ENCODE data around the gene CD79B.
"Not testable (repeated sequence)": the region's sequence is repeated elsewhere in the genome, so short reads cannot be mapped to it uniquely, and the experiment has no call there.

CD79B gene

GRCh38 chr17:63929860-63930766, 2.0 kb downstream of the CD79B start:
- Histone ChIP-seq H3K9ac (ENCODE audit: insufficient read length, low read depth) (peak overlapping the region; percentile 38), H3K4me3 (ENCODE audit: insufficient read length, low read depth) (no peak overlapping the region), H3K27me3 (ENCODE audit: insufficient read depth, insufficient read length) (no peaks in the 10 kb centered on the region), H3K36me3 (ENCODE audit: insufficient read depth, insufficient read length, low read length) (no peaks in the 10 kb centered on the region), H3K4me1 (ENCODE audit: insufficient read depth, insufficient read length) (peaks cover 16% of the 10 kb centered on the region), H3K9me3 (ENCODE audit: insufficient read depth, low read length) (no peaks in the 10 kb centered on the region)
- TF ChIP-seq SUZ12 (IDR thresholded peaks at IDR 0.05; ENCODE audit: extremely low read depth, insufficient read depth, insufficient read length): no peak
- TF ChIP-seq YY1 (IDR thresholded peaks at IDR 0.05; ENCODE audit: insufficient read depth, insufficient read length): no peak
- TF ChIP-seq ZNF274 (IDR thresholded peaks at IDR 0.05; ENCODE audit: low read depth, low read length): no peak
- no peak for DNase-seq (ENCODE audit: low read depth, low spot score)

GRCh38 chr17:63928966-63929695, 3.0 kb downstream of the CD79B start:
- TF ChIP-seq ZNF274 (IDR thresholded peaks at IDR 0.05; ENCODE audit: low read depth, low read length): no peak
- no peak for TF ChIP-seq YY1 (IDR thresholded peaks at IDR 0.05; ENCODE audit: insufficient read depth, insufficient read length)
- H3K27me3 ChIP-seq (ENCODE audit: insufficient read depth, insufficient read length): no peaks in the 10 kb centered on the region
- no peaks in the 10 kb centered on the region for H3K36me3 ChIP-seq (ENCODE audit: insufficient read depth, insufficient read length, low read length)
- H3K4me3 ChIP-seq (ENCODE audit: insufficient read length, low read depth): no peak overlapping the region
- H3K4me1 ChIP-seq (ENCODE audit: insufficient read depth, insufficient read length): peaks cover 16% of the 10 kb centered on the region
- no peak overlapping the region for H3K9ac ChIP-seq (ENCODE audit: insufficient read length, low read depth)
- no peaks in the 10 kb centered on the region for H3K9me3 ChIP-seq (ENCODE audit: insufficient read depth, low read length)
- no peak for DNase-seq (ENCODE audit: low read depth, low spot score)

- H3K36me3 ChIP-seq (ENCODE audit: insufficient read depth, insufficient read length, low read length): no peaks in the 10 kb centered on the region
- H3K4me3 ChIP-seq (ENCODE audit: insufficient read length, low read depth): no peak overlapping the region
- TF ChIP-seq YY1 (IDR thresholded peaks at IDR 0.05; ENCODE audit: insufficient read depth, insufficient read length) (no peak), ZNF274 (IDR thresholded peaks at IDR 0.05; ENCODE audit: low read depth, low read length) (no peak), SUZ12 (IDR thresholded peaks at IDR 0.05; ENCODE audit: extremely low read depth, insufficient read depth, insufficient read length) (no peak)
- DNase-seq (ENCODE audit: low read depth, low spot score): no peak
- H3K27me3 ChIP-seq (ENCODE audit: insufficient read depth, insufficient read length): no peaks in the 10 kb centered on the region
- H3K9me3 ChIP-seq (ENCODE audit: insufficient read depth, low read length): no peaks in the 10 kb centered on the region
- H3K9ac ChIP-seq (ENCODE audit: insufficient read length, low read depth): no peak overlapping the region
- H3K4me1 ChIP-seq (ENCODE audit: insufficient read depth, insufficient read length): peaks cover 16% of the 10 kb centered on the region
Measured at GRCh38 chr17:63928172-63928666, 3.9 kb downstream of the CD79B start.

- no peak for TF ChIP-seq SUZ12 (IDR thresholded peaks at IDR 0.05; ENCODE audit: extremely low read depth, insufficient read depth, insufficient read length)
- no peak for TF ChIP-seq YY1 (IDR thresholded peaks at IDR 0.05; ENCODE audit: insufficient read depth, insufficient read length)
- TF ChIP-seq ZNF274 (IDR thresholded peaks at IDR 0.05; ENCODE audit: low read depth, low read length): no peak
Measured at GRCh38 chr17:63927464-63928171, 4.5 kb downstream of the CD79B start.

GRCh38 chr17:63926164-63926563, 6.0 kb downstream of the CD79B start:
- no peak overlapping the region for H3K9ac ChIP-seq (ENCODE audit: insufficient read length, low read depth)
- no peak overlapping the region for H3K4me3 ChIP-seq (ENCODE audit: insufficient read length, low read depth)
- no peak for TF ChIP-seq YY1 (IDR thresholded peaks at IDR 0.05; ENCODE audit: insufficient read depth, insufficient read length)
- TF ChIP-seq ZNF274 (IDR thresholded peaks at IDR 0.05; ENCODE audit: low read depth, low read length): no peak
- TF ChIP-seq SUZ12 (IDR thresholded peaks at IDR 0.05; ENCODE audit: extremely low read depth, insufficient read depth, insufficient read length): no peak
- no peak for DNase-seq (ENCODE audit: low read depth, low spot score)
- H3K36me3 ChIP-seq (ENCODE audit: insufficient read depth, insufficient read length, low read length): no peaks in the 10 kb centered on the region
- H3K27me3 ChIP-seq (ENCODE audit: insufficient read depth, insufficient read length): no peaks in the 10 kb centered on the region
- no peaks in the 10 kb centered on the region for H3K9me3 ChIP-seq (ENCODE audit: insufficient read depth, low read length)
- H3K4me1 ChIP-seq (ENCODE audit: insufficient read depth, insufficient read length): peaks cover 7% of the 10 kb centered on the region

More at GRCh38 chr17:63927464-63928171, 4.5 kb downstream of the CD79B start:
- DNase-seq (ENCODE audit: low read depth, low spot score): no peak
- no peaks in the 10 kb centered on the region for H3K36me3 ChIP-seq (ENCODE audit: insufficient read depth, insufficient read length, low read length)
- H3K4me3 ChIP-seq (ENCODE audit: insufficient read length, low read depth): no peak overlapping the region
- peaks cover 16% of the 10 kb centered on the region for H3K4me1 ChIP-seq (ENCODE audit: insufficient read depth, insufficient read length)
- H3K9me3 ChIP-seq (ENCODE audit: insufficient read depth, low read length): no peaks in the 10 kb centered on the region
- H3K27me3 ChIP-seq (ENCODE audit: insufficient read depth, insufficient read length): no peaks in the 10 kb centered on the region
- H3K9ac ChIP-seq (ENCODE audit: insufficient read length, low read depth): no peak overlapping the region

GRCh38 chr17:63925615-63926014, 6.5 kb downstream of the CD79B start:
- Histone ChIP-seq H3K4me1 (ENCODE audit: insufficient read depth, insufficient read length) (peaks cover 7% of the 10 kb centered on the region), H3K9ac (ENCODE audit: insufficient read length, low read depth) (no peak overlapping the region), H3K36me3 (ENCODE audit: insufficient read depth, insufficient read length, low read length) (no peaks in the 10 kb centered on the region), H3K27me3 (ENCODE audit: insufficient read depth, insufficient read length) (no peaks in the 10 kb centered on the region), H3K4me3 (ENCODE audit: insufficient read length, low read depth) (no peak overlapping the region), H3K9me3 (ENCODE audit: insufficient read depth, low read length) (no peaks in the 10 kb centered on the region)
- DNase-seq (ENCODE audit: low read depth, low spot score): no peak
- TF ChIP-seq YY1 (IDR thresholded peaks at IDR 0.05; ENCODE audit: insufficient read depth, insufficient read length) (no peak), ZNF274 (IDR thresholded peaks at IDR 0.05; ENCODE audit: low read depth, low read length) (no peak), SUZ12 (IDR thresholded peaks at IDR 0.05; ENCODE audit: extremely low read depth, insufficient read depth, insufficient read length) (no peak)

- H3K9me3 ChIP-seq (ENCODE audit: insufficient read depth, low read length); H3K4me3 ChIP-seq (ENCODE audit: insufficient read length, low read depth); H3K4me1 ChIP-seq (ENCODE audit: insufficient read depth, insufficient read length); DNase-seq (ENCODE audit: low read depth, low spot score); H3K27me3 ChIP-seq (ENCODE audit: insufficient read depth, insufficient read length); H3K9ac ChIP-seq (ENCODE audit: insufficient read length, low read depth); H3K36me3 ChIP-seq (ENCODE audit: insufficient read depth, insufficient read length, low read length): not testable (repeated sequence)
Measured at GRCh38 chr17:63922402-63922801, 9.7 kb downstream of the CD79B start.

- not testable (repeated sequence) for H3K9ac ChIP-seq (ENCODE audit: insufficient read length, low read depth)
Measured at GRCh38 chr17:63920779-63921178, 11.4 kb downstream of the CD79B start.

GRCh38 chr17:63920050-63920449, 12.1 kb downstream of the CD79B start:
- not testable (repeated sequence) for H3K9ac ChIP-seq (ENCODE audit: insufficient read length, low read depth); H3K36me3 ChIP-seq (ENCODE audit: insufficient read depth, insufficient read length, low read length); H3K4me1 ChIP-seq (ENCODE audit: insufficient read depth, insufficient read length); H3K4me3 ChIP-seq (ENCODE audit: insufficient read length, low read depth); H3K27me3 ChIP-seq (ENCODE audit: insufficient read depth, insufficient read length); H3K9me3 ChIP-seq (ENCODE audit: insufficient read depth, low read length); DNase-seq (ENCODE audit: low read depth, low spot score)

More at GRCh38 chr17:63920779-63921178, 11.4 kb downstream of the CD79B start:
- H3K4me1 ChIP-seq (ENCODE audit: insufficient read depth, insufficient read length); H3K27me3 ChIP-seq (ENCODE audit: insufficient read depth, insufficient read length); DNase-seq (ENCODE audit: low read depth, low spot score); H3K9me3 ChIP-seq (ENCODE audit: insufficient read depth, low read length); H3K4me3 ChIP-seq (ENCODE audit: insufficient read length, low read depth); H3K36me3 ChIP-seq (ENCODE audit: insufficient read depth, insufficient read length, low read length): not testable (repeated sequence)

Data from NT2/D1 (cell line).